Natural killer cell (primary cell): ENCODE data around the gene PIEZO1. TPM values are rescaled to one million over a fixed set of nuclear protein-coding genes. Genes with fewer than 3 reads are reported as not detected.

Experiments used
- ATAC-seq, 3 donors: fragments of 150-1000 bp in 2 of 3; fragments of 200-7000 bp in 1 of 3; cut with Tn5 transposase; 1 replicate in 1 of 3; 2 replicates in 2 of 3; pipeline ENCODE4 v1.10.0; 2021; ENCODE audit warnings: mild to moderate bottlenecking in 2 of 3, moderate library complexity in 2 of 3
- DNase-seq, 2 donors: peaks; one replicate each; pipeline versions ENCODE4 v3.0.0 to v3.0.0-alpha.2; 2013 to 2021; ENCODE audit warnings: mixed read lengths in 1 of 2
- H3K27ac ChIP-seq: one replicate; pipeline ENCODE4 v1.5.1; 2013; ENCODE audit warnings: mild to moderate bottlenecking, low read length
- H3K27me3 ChIP-seq: one replicate; pipeline ENCODE4 v1.6.1; 2013; ENCODE audit warnings: low read length; ENCODE audit not compliant: control insufficient read depth, insufficient read depth
- H3K36me3 ChIP-seq: one replicate; pipeline ENCODE4 v1.6.1; 2013; ENCODE audit warnings: low read length; ENCODE audit not compliant: control insufficient read depth, insufficient read depth
- H3K4me1 ChIP-seq: one replicate; pipeline ENCODE4 v1.6.1; 2013; ENCODE audit warnings: low read length; ENCODE audit not compliant: control insufficient read depth, insufficient read depth
- H3K4me3 ChIP-seq: one replicate; pipeline ENCODE4 v1.5.1; 2013; ENCODE audit warnings: low read length
- H3K9me3 ChIP-seq: one replicate; pipeline ENCODE4 v1.6.1; 2013; ENCODE audit warnings: low read length; ENCODE audit not compliant: control insufficient read depth, insufficient read depth
- H3K27ac Mint-ChIP-seq, 2 donors: one replicate each; pipeline ENCODE4 v1.8.0; 2022; ENCODE audit warnings: mild to moderate bottlenecking in 2 of 2, mixed read lengths in 2 of 2, moderate library complexity in 1 of 2
- H3K27me3 Mint-ChIP-seq, 2 donors: one replicate each; pipeline ENCODE4 v1.8.0; 2022; ENCODE audit warnings: low read depth in 2 of 2, mixed read lengths in 2 of 2
- H3K36me3 Mint-ChIP-seq: one replicate; pipeline ENCODE4 v1.8.0; 2022; ENCODE audit warnings: mixed read lengths
- H3K4me1 Mint-ChIP-seq, 2 donors: one replicate each; pipeline ENCODE4 v1.8.0; 2022; ENCODE audit warnings: mixed read lengths in 2 of 2
- H3K4me3 Mint-ChIP-seq: one replicate; pipeline ENCODE4 v1.8.0; 2022; ENCODE audit warnings: mild to moderate bottlenecking, moderate library complexity, mixed read lengths
- H3K9me3 Mint-ChIP-seq, 2 donors: one replicate each; pipeline ENCODE4 v1.8.0; 2022; ENCODE audit warnings: mixed read lengths in 2 of 2
- WGBS: methylation state at CpG from one replicate; pipeline ENCODE4 v1.1.7; 2013; ENCODE audit warnings: missing lambda C conversion rate; ENCODE audit not compliant: insufficient coverage; 5-methylcytosine and 5-hydroxymethylcytosine counted together
- intact Hi-C: fragments of 100-400 bp; cut with micrococcal nuclease; formaldehyde crosslinking; loops from one replicate; pipeline ENCODE4 v1.14.2; 2022
- total RNA-seq, 4 donors: library from RNA; stranded (reverse); fragments of 120-200 nt in 1 of 4; gene quantifications; one replicate each; pipeline versions ENCODE4 v1.2.3 to v1.2.4, GENCODE V29; 2013 to 2022
- TF ChIP-seq, protein P1 (sequence below): fragments of 200-600 bp; IDR thresholded peaks from one replicate; pipeline ENCODE4 v1.8.0; 2022; ENCODE audit warnings: antibody characterized with exemption

The PIEZO1 gene
- total RNA-seq, 3 donors from 2014 or later (not counting 1 experiment from before 2014, with no cell fraction given), result 172 to 197 (median 183) TPM

DNA sequence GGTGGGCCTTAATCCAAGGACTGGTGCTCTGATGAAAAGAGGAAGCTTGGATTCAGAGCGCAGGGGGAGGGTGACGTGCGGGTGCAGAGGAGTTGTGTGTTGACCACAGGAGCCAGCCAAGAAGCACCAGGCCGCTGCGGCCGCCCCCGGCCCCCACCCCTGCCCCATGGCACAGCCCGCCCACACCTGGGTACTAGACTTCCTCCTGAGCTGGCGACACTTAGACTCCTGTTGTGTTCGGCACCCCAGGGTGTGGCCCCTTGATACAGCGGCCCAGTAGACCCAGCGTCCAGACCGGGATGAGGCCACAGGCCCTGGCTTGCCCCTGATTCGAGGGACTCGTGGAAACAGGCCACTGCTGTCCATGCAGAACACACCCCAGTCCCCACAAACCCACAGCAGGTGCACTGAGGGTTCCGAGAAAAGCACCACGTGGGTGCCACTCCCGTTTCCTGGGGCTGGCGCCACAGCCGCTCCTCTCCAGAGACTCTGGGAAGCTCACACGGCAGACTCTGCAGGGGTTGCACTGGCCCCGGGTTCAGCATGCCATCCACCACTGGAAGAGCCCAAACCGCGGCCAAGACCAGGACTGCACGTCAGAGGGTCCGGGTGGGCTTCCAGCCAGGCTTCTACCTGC is 93.0 kb downstream of the PIEZO1 start:
- DNase-seq (peak in 1 of 2 donors; percentile 40), ATAC-seq (peak; percentile 44 to 80 (median 61))
- H3K36me3 ChIP-seq, result peaks cover 23% of the 10 kb centered on the region
- Mint-ChIP-seq H3K36me3 (no peaks in the 10 kb centered on the region), H3K9me3 (no peaks in the 10 kb centered on the region), H3K27ac (no peak overlapping the region), H3K27me3 (no peaks in the 10 kb centered on the region), H3K4me3 (peak overlapping the region; percentile 35), H3K4me1 (peaks cover 14 to 36% of the 10 kb centered on the region in 2 donors)
- peaks cover 46% of the 10 kb centered on the region for H3K4me1 ChIP-seq
- no peaks in the 10 kb centered on the region for H3K27me3 ChIP-seq
- TF ChIP-seq, protein P1, sequence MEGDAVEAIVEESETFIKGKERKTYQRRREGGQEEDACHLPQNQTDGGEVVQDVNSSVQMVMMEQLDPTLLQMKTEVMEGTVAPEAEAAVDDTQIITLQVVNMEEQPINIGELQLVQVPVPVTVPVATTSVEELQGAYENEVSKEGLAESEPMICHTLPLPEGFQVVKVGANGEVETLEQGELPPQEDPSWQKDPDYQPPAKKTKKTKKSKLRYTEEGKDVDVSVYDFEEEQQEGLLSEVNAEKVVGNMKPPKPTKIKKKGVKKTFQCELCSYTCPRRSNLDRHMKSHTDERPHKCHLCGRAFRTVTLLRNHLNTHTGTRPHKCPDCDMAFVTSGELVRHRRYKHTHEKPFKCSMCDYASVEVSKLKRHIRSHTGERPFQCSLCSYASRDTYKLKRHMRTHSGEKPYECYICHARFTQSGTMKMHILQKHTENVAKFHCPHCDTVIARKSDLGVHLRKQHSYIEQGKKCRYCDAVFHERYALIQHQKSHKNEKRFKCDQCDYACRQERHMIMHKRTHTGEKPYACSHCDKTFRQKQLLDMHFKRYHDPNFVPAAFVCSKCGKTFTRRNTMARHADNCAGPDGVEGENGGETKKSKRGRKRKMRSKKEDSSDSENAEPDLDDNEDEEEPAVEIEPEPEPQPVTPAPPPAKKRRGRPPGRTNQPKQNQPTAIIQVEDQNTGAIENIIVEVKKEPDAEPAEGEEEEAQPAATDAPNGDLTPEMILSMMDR, result no peak
- H3K9me3 ChIP-seq, result no peaks in the 10 kb centered on the region
- whole genome bisulfite sequencing, result 16% methylated on average over 26 of the region's 26 CpGs
- intact Hi-C loops, result no loop called here
- H3K4me3 ChIP-seq, result no peak overlapping the region
- no peak overlapping the region for H3K27ac ChIP-seq

DNA sequence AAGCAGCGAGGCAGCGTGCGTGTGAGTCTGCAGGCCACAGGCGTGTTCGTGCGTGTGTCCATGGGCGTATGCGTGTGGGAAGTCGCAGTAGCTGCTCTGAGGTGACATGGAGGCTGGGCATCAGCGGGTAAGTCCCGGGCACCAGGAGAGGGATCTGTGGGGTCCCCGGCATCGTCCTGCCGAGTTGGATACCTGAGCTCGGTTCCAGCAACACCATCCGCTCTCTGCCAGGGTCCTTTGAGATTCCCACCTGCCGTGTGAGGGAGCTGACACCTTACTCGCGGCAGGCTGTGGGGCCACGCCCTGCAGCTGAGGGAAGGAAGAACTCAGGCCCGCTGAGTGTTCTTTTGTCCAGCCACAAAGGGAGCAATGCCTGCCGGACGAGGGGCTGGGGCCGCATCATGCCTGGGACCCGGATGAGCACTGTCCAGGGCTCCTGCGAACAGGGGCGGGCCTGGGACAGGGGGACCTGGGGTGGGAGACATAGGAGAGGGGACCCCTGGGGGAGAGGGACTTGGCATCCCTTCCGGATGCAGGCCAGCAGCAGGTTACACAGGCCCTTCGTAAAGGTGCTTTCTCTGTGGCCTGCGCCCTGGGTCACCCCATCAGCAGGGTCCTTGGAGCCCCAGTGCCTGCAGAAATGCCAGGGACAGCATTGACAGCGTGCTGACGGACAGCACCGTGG is 93.7 kb downstream of the PIEZO1 start:
- H3K4me3 Mint-ChIP-seq, result peak overlapping the region; percentile 45
- Histone ChIP-seq H3K4me3 (no peak overlapping the region), H3K4me1 (peaks cover 52% of the 10 kb centered on the region), H3K27me3 (no peaks in the 10 kb centered on the region), H3K36me3 (peaks cover 15% of the 10 kb centered on the region), H3K9me3 (no peaks in the 10 kb centered on the region), H3K27ac (no peak overlapping the region)
- 91% methylated on average over 33 of the region's 33 CpGs for WGBS
- H3K27me3 Mint-ChIP-seq, result no peaks in the 10 kb centered on the region
- ATAC-seq, result no peak
- no peaks in the 10 kb centered on the region for H3K9me3 Mint-ChIP-seq
- H3K4me1 Mint-ChIP-seq, result peaks cover 14 to 36% of the 10 kb centered on the region in 2 donors
- TF ChIP-seq, protein P1, result no peak
- H3K27ac Mint-ChIP-seq, result no peak overlapping the region
- no peaks in the 10 kb centered on the region for H3K36me3 Mint-ChIP-seq
- no peak for DNase-seq
- intact Hi-C loops, result no loop called here

DNA sequence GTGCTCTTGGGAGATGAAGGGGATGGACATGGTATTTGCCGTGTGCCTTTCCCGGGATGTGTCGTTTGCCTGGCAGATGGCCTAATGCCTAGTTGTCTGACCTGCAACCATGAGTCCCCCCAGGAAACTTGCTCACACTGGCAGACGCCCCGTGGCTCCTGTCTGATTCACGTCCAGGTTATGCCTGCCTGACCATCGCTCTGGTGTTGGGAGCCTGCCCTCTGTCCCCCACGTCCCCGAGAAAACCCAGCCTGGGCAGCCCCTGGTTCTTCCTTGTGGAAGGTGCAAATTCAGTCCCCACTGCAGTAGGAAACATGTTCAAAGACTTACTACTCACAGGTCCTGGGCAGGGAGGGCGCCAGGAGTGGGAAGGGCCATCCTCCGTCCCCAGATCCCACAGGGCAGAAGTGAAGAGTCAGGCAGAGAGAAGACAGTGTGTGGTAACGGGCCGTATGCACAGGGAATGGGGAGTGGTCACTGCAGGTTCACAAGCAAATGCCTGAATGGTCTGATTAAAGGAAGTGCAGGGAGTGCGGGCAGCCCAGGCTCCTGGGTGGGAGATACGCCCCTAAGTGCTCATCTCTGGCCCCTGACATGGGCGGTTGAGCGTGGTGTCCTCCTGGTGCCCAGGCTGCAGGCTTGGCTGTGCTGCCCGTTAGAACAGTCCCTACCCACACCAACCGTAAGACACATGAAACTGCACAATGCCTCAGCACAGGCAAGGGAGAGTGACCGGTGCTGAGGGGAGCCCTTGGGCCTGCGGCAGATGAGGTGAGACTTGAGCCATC is 94.5 kb downstream of the PIEZO1 start:
- 89% methylated on average over 21 of the region's 21 CpGs for WGBS
- Histone ChIP-seq H3K4me1 (peaks cover 57% of the 10 kb centered on the region), H3K4me3 (no peak overlapping the region), H3K9me3 (no peaks in the 10 kb centered on the region), H3K27ac (no peak overlapping the region), H3K36me3 (peaks cover 8% of the 10 kb centered on the region), H3K27me3 (no peaks in the 10 kb centered on the region)
- intact Hi-C loops, result no loop called here
- Mint-ChIP-seq H3K4me3 (peak overlapping the region; percentile 45), H3K4me1 (peaks cover 14 to 36% of the 10 kb centered on the region in 2 donors), H3K9me3 (no peaks in the 10 kb centered on the region), H3K27me3 (no peaks in the 10 kb centered on the region), H3K27ac (peak overlapping the region in 1 of 2 donors; percentile 70), H3K36me3 (no peaks in the 10 kb centered on the region)
- ATAC-seq (no peak), DNase-seq (no peak)
- TF ChIP-seq, protein P1, result no peak
